Transverse colon (tissue), 4 donors: ENCODE data around the gene OXGR1. TPM values are rescaled to one million over a fixed set of nuclear protein-coding genes. Genes with fewer than 3 reads are reported as not detected.

Source experiments
- DNase-seq: peaks from one replicate; pipeline ENCODE4 v3.0.0-alpha.2; 2019
- H3K27ac ChIP-seq, 4 donors: fragments of 200-600 bp; sonication (generic); 2 replicates each; pipeline ENCODE4 v1.5.1; 2016 to 2018; ENCODE audit warnings: inconsistent platforms in 4 of 4
- H3K27me3 ChIP-seq: fragments of 200-600 bp; sonication (generic); 2 replicates; pipeline ENCODE4 v1.5.1; 2017; ENCODE audit warnings: inconsistent platforms
- H3K36me3 ChIP-seq, 4 donors: fragments of 200-600 bp; sonication (generic); 2 replicates each; pipeline ENCODE4 v1.5.1; 2017 to 2019; ENCODE audit warnings: inconsistent platforms in 4 of 4
- H3K4me1 ChIP-seq, 4 donors: fragments of 200-600 bp; sonication (generic); 2 replicates each; pipeline ENCODE4 v1.5.1; 2017 to 2020; ENCODE audit warnings: inconsistent platforms in 4 of 4
- H3K4me3 ChIP-seq, 4 donors: fragments of 200-600 bp; sonication (generic); 1 replicate in 1 of 4; 2 replicates in 3 of 4; pipeline versions ENCODE4 v1.5.1 to v1.6.1; 2017 to 2019; ENCODE audit warnings: inconsistent platforms in 4 of 4
- H3K9me3 ChIP-seq, 2 donors: fragments of 200-600 bp; sonication (generic); 2 replicates each; pipeline ENCODE4 v1.5.1; 2017 to 2019; ENCODE audit warnings: inconsistent platforms in 2 of 2
- CTCF ChIP-seq, 5 experiments: fragments of 200-600 bp in 3 of 5; fragments of 450-650 bp in 2 of 5; sonication (generic) in 3 of 5; IDR thresholded peaks; 1 replicate in 2 of 5; 2 replicates in 3 of 5; pipeline ENCODE4 v1.5.1; 2016 to 2017; ENCODE audit warnings: antibody characterized with exemption in 5 of 5, inconsistent platforms in 3 of 5, mild to moderate bottlenecking in 2 of 5, moderate library complexity in 1 of 5
- EP300 ChIP-seq: sonication (generic); formaldehyde crosslinking; IDR thresholded peaks from one replicate; pipeline ENCODE4 v1.6.1; 2017; ENCODE audit warnings: antibody characterized with exemption, low read depth
- POLR2A ChIP-seq: fragments of 450-650 bp; IDR thresholded peaks from one replicate; pipeline ENCODE4 v1.6.1; 2016; ENCODE audit warnings: antibody characterized with exemption, mild to moderate bottlenecking, moderate library complexity
- POLR2AphosphoS5 ChIP-seq, 3 donors: sonication (generic); formaldehyde crosslinking; IDR thresholded peaks; one replicate each; pipeline ENCODE4 v1.6.1; 2016; ENCODE audit warnings: antibody characterized with exemption in 3 of 3
- WGBS, 2 donors: methylation state at CpG; one replicate each; pipeline ENCODE4 v1.1.5; 2018; ENCODE audit warnings: low coverage in 1 of 2; 5-methylcytosine and 5-hydroxymethylcytosine counted together
- in situ Hi-C, 4 donors: fragments of 200-750 bp; cut with MboI; loops; one replicate each; pipeline versions ENCODE4 v1.15.0 to v1.15.1; 2017; ENCODE audit warnings: low sequenced_read_pairs in 3 of 4, low pct_ligation_motif_present in 1 of 4, low pct_unique_long_range_greater_than_20kb in 1 of 4
- intact Hi-C: fragments of 100-400 bp; cut with DNase I; formaldehyde crosslinking; loops from one replicate; pipeline ENCODE4 v1.15.1; 2023; ENCODE audit warnings: low total_unique reads
- total RNA-seq, 4 donors: library from RNA; depleted of rRNA; stranded (reverse); fragments of >200 nt; gene quantifications; one replicate each; pipeline ENCODE4 v1.1.0, GENCODE V29; 2016

The OXGR1 gene
- total RNA-seq, 4 donors from 2014 or later = 2.0 to 2.5 TPM; not detected in 2

DNA sequence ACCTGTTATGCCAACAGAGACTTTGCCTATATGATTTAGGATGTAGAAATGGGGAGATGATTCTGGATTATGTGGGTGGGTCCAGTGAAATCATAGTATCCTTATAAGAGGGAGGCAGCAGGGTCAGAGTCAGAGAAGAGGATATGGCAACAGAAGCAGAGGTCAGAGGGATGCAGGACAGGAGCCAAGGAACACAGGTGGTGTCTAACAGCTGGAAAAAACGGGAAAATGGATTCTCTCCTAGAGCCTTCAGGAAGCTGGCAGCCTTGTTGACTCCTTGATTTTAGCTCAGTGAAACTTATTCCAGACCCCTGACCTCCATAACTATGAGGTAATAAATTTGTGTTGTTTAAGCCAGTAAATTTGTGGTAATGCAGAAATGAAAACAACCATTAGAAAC, 28.8 kb upstream of the OXGR1 start:
- intact Hi-C loops = loop anchor here (10.0 kb wide), 1 partner anchor 342 kb away; no protein-coding TSS in a partner anchor
- 29 to 36% methylated on average over 1 of the region's 1 CpG for WGBS, 2 donors
- in situ Hi-C loops = loop anchor here in 1 of 4 donors (25.0 kb wide), 1 partner anchor 189 kb away; the partner anchor contains the start of gene MBNL2

DNA sequence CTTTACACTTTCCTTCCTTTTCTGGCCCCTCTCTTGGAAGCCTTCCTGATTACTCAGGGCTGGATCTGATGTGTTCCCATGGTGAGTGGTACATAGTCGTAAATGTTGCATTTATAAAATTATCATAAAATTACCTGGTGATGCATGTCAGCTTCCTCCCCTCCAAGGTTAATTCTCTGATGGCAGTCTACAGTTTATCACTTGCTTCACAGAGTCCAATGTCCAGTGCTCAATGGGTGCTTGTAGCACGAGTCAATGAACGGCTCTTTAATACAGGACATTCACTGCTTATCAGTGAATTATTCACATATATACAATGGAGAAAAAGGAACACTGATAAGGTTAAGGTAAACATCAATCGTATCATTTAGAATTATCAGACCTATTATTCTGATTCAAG, 27.0 kb upstream of the OXGR1 start:
- Histone ChIP-seq H3K4me1 (no peaks in the 10 kb centered on the region), H3K4me3 (no peak overlapping the region), H3K36me3 (no peaks in the 10 kb centered on the region), H3K9me3 (no peaks in the 10 kb centered on the region), H3K27me3 (no peaks in the 10 kb centered on the region), H3K27ac (no peak overlapping the region)
- WGBS, 2 donors = 32 to 35% methylated on average over 3 to 4 of the region's 4 CpGs
- TF ChIP-seq EP300 = no peak
- TF ChIP-seq POLR2AphosphoS5 (IDR thresholded peaks at IDR 0.05) = no peak
- TF ChIP-seq CTCF (IDR thresholded peaks at IDR 0.05) = no peak
- in situ Hi-C loops (loop anchor here in 1 of 4 donors (25.0 kb wide), 1 partner anchor 191 kb away; the partner anchor contains the start of gene MBNL2), intact Hi-C loops (loop anchor here (10.0 kb wide), 1 partner anchor 344 kb away; no protein-coding TSS in a partner anchor)
- no peak for DNase-seq

More for the DNA sequence above, 28.8 kb upstream of the OXGR1 start:
- no peak for TF ChIP-seq CTCF (IDR thresholded peaks at IDR 0.05)
- no peak for TF ChIP-seq POLR2AphosphoS5 (IDR thresholded peaks at IDR 0.05)
- no peak for TF ChIP-seq POLR2A
- Histone ChIP-seq H3K27me3 (no peaks in the 10 kb centered on the region), H3K4me3 (no peak overlapping the region), H3K9me3 (no peaks in the 10 kb centered on the region), H3K27ac (no peak overlapping the region), H3K4me1 (peaks cover 0 to 6% (median 3%) of the 10 kb centered on the region in 4 donors), H3K36me3 (no peaks in the 10 kb centered on the region)
- no peak for DNase-seq

- no peak for DNase-seq
- H3K4me1 ChIP-seq = no peaks in the 10 kb centered on the region
- H3K27me3 ChIP-seq = no peaks in the 10 kb centered on the region
- no peaks in the 10 kb centered on the region for H3K9me3 ChIP-seq
- TF ChIP-seq EP300 = no peak
- TF ChIP-seq POLR2AphosphoS5 (IDR thresholded peaks at IDR 0.05) = no peak
- no peak for TF ChIP-seq CTCF (IDR thresholded peaks at IDR 0.05)
- TF ChIP-seq POLR2A = no peak
- no peak overlapping the region for H3K27ac ChIP-seq
- 75 to 79% methylated on average over 3 of the region's 3 CpGs for WGBS, 2 donors
- no peaks in the 10 kb centered on the region for H3K36me3 ChIP-seq
- no peak overlapping the region for H3K4me3 ChIP-seq
- intact Hi-C loops (loop anchor here (10.0 kb wide), 1 partner anchor 344 kb away; no protein-coding TSS in a partner anchor), in situ Hi-C loops (loop anchor here in 1 of 4 donors (25.0 kb wide), 1 partner anchor 192 kb away; the partner anchor contains the start of gene MBNL2)
Observed at GRCh38 chr13:97020689-97021240, 26.5 kb upstream of the OXGR1 start.

GRCh38 chr13:97020194-97020593, 25.9 kb upstream of the OXGR1 start:
- no peaks in the 10 kb centered on the region for H3K36me3 ChIP-seq
- no peak for DNase-seq
- no peaks in the 10 kb centered on the region for H3K27me3 ChIP-seq
- intact Hi-C loops (loop anchor here (10.0 kb wide), 1 partner anchor 345 kb away; no protein-coding TSS in a partner anchor), in situ Hi-C loops (loop anchor here in 1 of 4 donors (25.0 kb wide), 1 partner anchor 192 kb away; the partner anchor contains the start of gene MBNL2)
- H3K27ac ChIP-seq = no peak overlapping the region
- no peaks in the 10 kb centered on the region for H3K4me1 ChIP-seq
- H3K9me3 ChIP-seq = no peaks in the 10 kb centered on the region
- no peak for TF ChIP-seq CTCF (IDR thresholded peaks at IDR 0.05)
- TF ChIP-seq EP300 = no peak
- no peak for TF ChIP-seq POLR2A
- no peak for TF ChIP-seq POLR2AphosphoS5 (IDR thresholded peaks at IDR 0.05)
- 90 to 92% methylated on average over 2 of the region's 2 CpGs for WGBS, 2 donors
- no peak overlapping the region for H3K4me3 ChIP-seq
